ENCODE results near the gene CTDSP2. TPM values are rescaled to one million over a fixed set of nuclear protein-coding genes. Genes with fewer than 3 reads are reported as not detected.
A peak's percentile ranks its signal among the peaks of the same experiment; 100 is the strongest.

Gene CTDSP2
- total RNA-seq, 2 experiments from 2014 or later: 44.2 to 118 TPM

GRCh38 chr12:57893431-57894353 lies 47.2 kb upstream of the CTDSP2 start:
- H3K79me2 ChIP-seq (ENCODE audit: insufficient read depth, low read depth, low read length): no peaks in the 10 kb centered on the region
- H3K27ac ChIP-seq (ENCODE audit: low read depth, low read length, poor library complexity, severe bottlenecking): peak overlapping the region; percentile 82
- peaks cover 90% of the 10 kb centered on the region for H3K4me1 ChIP-seq (ENCODE audit: insufficient read depth, low read length, poor library complexity, severe bottlenecking)
- no peak for TF ChIP-seq CTCF (conservative IDR thresholded peaks at IDR 0.05; ENCODE audit: low read length)
- no peak for TF ChIP-seq EZH2phosphoT487 (IDR thresholded peaks at IDR 0.05; ENCODE audit: borderline replicate concordance, low read depth, low read length)
- ChIA-PET POLR2A (interaction anchor here (0.7 to 7.3 kb wide), 7 partner anchors 10 to 110 kb away, joined by 3 to 153 read pairs (median 17); partner anchors contain the start of gene CTDSP2), CTCF (ENCODE audit: unreplicated experiment) (interaction anchor here (0.6 to 4.0 kb wide), 7 partner anchors 9 to 61 kb away, joined by 3 to 23 read pairs (median 6); partner anchors contain the start of gene CTDSP2)
- no peaks in the 10 kb centered on the region for H3K9me2 ChIP-seq (ENCODE audit: insufficient read depth, low read length)
- H3K36me3 ChIP-seq (ENCODE audit: insufficient read depth, low read length): no peaks in the 10 kb centered on the region
- H3K4me2 ChIP-seq (ENCODE audit: low read length): peak overlapping the region; percentile 69
- intact Hi-C loops (cut with micrococcal nuclease; ENCODE audit: unreplicated experiment): no loop called here
- H3K9me3 ChIP-seq (ENCODE audit: low read length): no peaks in the 10 kb centered on the region
- BruUV-seq (replicated peaks): no TSS peak
- peak overlapping the region; percentile 92 for H2AFZ ChIP-seq (ENCODE audit: low read length)
- DNase-seq (ENCODE audit: low spot score): no peak
- no peaks in the 10 kb centered on the region for H4K20me1 ChIP-seq (ENCODE audit: insufficient read depth, low read length)
- H3K4me3 ChIP-seq (ENCODE audit: low read depth, low read length, poor library complexity, severe bottlenecking): no peak overlapping the region

DNA sequence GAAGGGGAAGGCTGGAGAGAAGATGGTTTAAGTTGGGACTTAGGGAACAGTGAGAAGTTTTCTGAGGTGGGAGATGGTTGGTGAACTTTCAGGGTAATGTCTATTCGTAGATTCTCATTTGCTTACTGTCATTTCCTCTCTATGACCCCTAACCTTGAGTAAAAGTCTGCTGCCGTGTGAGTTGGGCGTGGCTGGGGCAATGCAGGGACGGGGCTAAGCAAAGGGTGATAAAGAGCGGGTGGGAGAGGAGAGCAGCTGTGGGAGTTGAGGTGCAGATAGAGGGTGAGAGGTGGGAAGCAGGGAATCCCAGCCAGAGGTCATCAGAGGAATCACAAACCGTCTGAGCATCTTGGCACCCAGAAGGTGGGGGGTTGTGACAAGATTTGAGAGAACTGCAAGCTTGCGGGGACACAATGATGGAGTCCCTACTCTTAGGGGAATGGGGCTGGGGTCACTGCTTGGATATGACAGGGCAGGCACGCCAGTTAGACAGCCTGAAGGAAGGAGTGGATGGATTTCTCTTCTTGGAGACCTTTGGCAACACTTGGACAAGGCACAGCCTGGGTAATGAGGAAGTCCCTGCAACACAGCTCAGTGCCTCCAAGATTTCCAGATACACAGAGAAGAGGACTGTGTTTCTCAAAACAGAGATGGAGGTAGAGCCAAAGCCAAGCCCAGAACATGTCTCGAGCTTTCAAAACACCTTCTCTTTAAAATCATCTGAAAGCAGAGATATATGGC lies 45.9 kb upstream of the CTDSP2 start:
- peak overlapping the region; percentile 46; the same call in 1 of the 2 replicates for H2AFZ ChIP-seq (ENCODE audit: low read length)
- no peaks in the 10 kb centered on the region for H3K9me3 ChIP-seq (ENCODE audit: low read length)
- no TSS peak for BruUV-seq (replicated peaks)
- no peaks in the 10 kb centered on the region for H4K20me1 ChIP-seq (ENCODE audit: insufficient read depth, low read length)
- peaks cover 87% of the 10 kb centered on the region for H3K4me1 ChIP-seq (ENCODE audit: insufficient read depth, low read length, poor library complexity, severe bottlenecking)
- TF ChIP-seq EZH2phosphoT487 (IDR thresholded peaks at IDR 0.05; ENCODE audit: borderline replicate concordance, low read depth, low read length) (no peak), CTCF (conservative IDR thresholded peaks at IDR 0.05; ENCODE audit: low read length) (no peak)
- no peak overlapping the region for H3K27ac ChIP-seq (ENCODE audit: low read depth, low read length, poor library complexity, severe bottlenecking)
- no peak overlapping the region for H3K4me3 ChIP-seq (ENCODE audit: low read depth, low read length, poor library complexity, severe bottlenecking)
- H3K79me2 ChIP-seq (ENCODE audit: insufficient read depth, low read depth, low read length): no peaks in the 10 kb centered on the region
- no peak for DNase-seq (ENCODE audit: low spot score)
- H3K9me2 ChIP-seq (ENCODE audit: insufficient read depth, low read length): no peaks in the 10 kb centered on the region
- ChIA-PET CTCF (ENCODE audit: unreplicated experiment) (interaction anchor here (1.2 kb wide), 1 partner anchor 38 kb away, joined by 3 read pairs; no protein-coding TSS in a partner anchor), POLR2A (interaction anchor here (0.6 to 5.4 kb wide), 5 partner anchors 9 to 1138 kb away, joined by 3 to 28 read pairs (median 4); partner anchors contain the start of gene CTDSP2)
- no peaks in the 10 kb centered on the region for H3K36me3 ChIP-seq (ENCODE audit: insufficient read depth, low read length)
- peak overlapping the region; percentile 43 for H3K4me2 ChIP-seq (ENCODE audit: low read length)
- intact Hi-C loops (cut with micrococcal nuclease; ENCODE audit: unreplicated experiment): no loop called here
